Effector memory CD8-positive, alpha-beta T cell (primary cell): ENCODE results near the gene GYPC.
"Not testable (repeated sequence)": the region's sequence is repeated elsewhere in the genome, so short reads cannot be mapped to it uniquely, and the experiment has no call there.

Source experiments
- ATAC-seq: fragments of 150-1000 bp; cut with Tn5 transposase; replicated peaks from 2 replicates; pipeline ENCODE4 v1.10.0; 2021; ENCODE audit warnings: mild to moderate bottlenecking, moderate library complexity
- DNase-seq, 3 experiments: peaks; one replicate each; pipeline ENCODE4 v3.0.0; 2021
- H3K27ac Mint-ChIP-seq, 2 donors: one replicate each; pipeline ENCODE4 v1.8.0; 2022; ENCODE audit warnings: mild to moderate bottlenecking in 2 of 2, mixed read lengths in 2 of 2, moderate library complexity in 2 of 2
- H3K27me3 Mint-ChIP-seq, 2 donors: one replicate each; pipeline ENCODE4 v1.8.0; 2022; ENCODE audit warnings: mixed read lengths in 2 of 2
- H3K36me3 Mint-ChIP-seq: one replicate; pipeline ENCODE4 v1.8.0; 2022; ENCODE audit warnings: mild to moderate bottlenecking, moderate library complexity, mixed read lengths; ENCODE audit not compliant: insufficient read depth
- H3K4me1 Mint-ChIP-seq, 2 donors: one replicate each; pipeline ENCODE4 v1.8.0; 2022; ENCODE audit warnings: low read depth in 2 of 2, mixed read lengths in 2 of 2
- H3K4me3 Mint-ChIP-seq, 2 donors: one replicate each; pipeline ENCODE4 v1.8.0; 2022; ENCODE audit warnings: mild to moderate bottlenecking in 2 of 2, mixed read lengths in 2 of 2, moderate library complexity in 2 of 2
- H3K9me3 Mint-ChIP-seq, 2 donors: one replicate each; pipeline ENCODE4 v1.8.0; 2022; ENCODE audit warnings: mixed read lengths in 2 of 2
- total RNA-seq, 9 experiments: gene quantifications; one replicate each; lab custom pipeline; 2026; lab: John Stamatoyannopoulos, UW

The GYPC gene, protein sequence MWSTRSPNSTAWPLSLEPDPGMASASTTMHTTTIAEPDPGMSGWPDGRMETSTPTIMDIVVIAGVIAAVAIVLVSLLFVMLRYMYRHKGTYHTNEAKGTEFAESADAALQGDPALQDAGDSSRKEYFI
- 57.1 to 82.0 (median 66.1) reads per million in 9 experiments for total RNA-seq

DNA sequence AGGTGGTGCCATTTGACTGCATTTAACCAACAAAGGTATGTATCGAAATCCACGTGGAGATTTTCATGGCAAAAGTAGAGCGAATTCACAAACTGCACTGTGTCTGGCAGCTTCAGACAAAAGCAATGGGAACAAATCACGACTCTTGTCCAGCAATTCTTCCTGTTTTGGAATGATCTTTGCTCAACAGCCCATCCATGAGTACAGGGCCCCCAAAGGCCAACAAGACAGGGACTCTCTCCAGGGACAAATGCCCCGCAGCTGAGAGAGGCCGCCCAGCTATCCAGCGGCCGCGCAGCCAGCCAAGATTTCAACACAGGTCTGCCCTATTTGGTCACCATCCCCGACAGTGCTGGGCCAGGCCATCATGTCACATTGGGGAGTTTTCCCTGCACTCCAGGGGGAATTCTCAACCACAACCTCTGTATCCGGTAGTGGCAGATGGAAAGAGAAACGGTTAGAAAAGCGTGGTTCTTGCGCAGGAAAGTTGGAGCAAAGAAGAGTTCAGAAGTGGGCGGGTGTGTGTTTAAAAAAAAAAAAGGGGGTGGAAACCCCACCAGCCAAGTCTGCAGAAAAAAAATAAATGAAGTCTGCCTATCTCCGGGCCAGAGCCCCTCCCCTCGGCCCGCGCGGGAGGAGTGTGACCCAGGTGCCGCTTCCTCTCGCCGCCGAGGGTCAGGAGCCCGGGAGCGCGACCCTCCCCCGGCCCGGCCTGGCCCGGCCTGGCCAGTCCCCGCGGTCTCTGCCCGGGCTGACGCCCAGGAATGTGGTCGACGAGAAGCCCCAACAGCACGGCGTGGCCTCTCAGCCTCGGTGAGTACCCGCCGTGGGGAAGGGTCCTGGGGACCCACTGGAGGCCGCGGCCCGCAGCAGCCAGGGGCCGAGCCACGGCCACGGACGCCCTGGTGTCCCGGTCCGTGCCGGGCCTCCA, at the start of gene GYPC:
TSS of gene GYPC (plus strand) at position 659 of the 931 bp plus-strand sequence. CDS start at position 765, 106 bp downstream.
- H3K4me1 Mint-ChIP-seq, result peaks cover 42 to 46% of the 10 kb centered on the region in 2 donors
- H3K4me3 Mint-ChIP-seq, result peak within 1 kb of the TSS; percentile 94 to 98
- peak within 1 kb of the TSS; percentile 95 to 97 for H3K27ac Mint-ChIP-seq
- ATAC-seq, result peak; percentile 23
- no peaks in the 10 kb centered on the region for H3K27me3 Mint-ChIP-seq
- H3K9me3 Mint-ChIP-seq, result peaks cover 0 to 2% of the 10 kb centered on the region in 2 donors
- peaks cover 37% of the 10 kb centered on the region for H3K36me3 Mint-ChIP-seq
- DNase-seq, result peak; percentile 18 to 38 (median 22)

DNA sequence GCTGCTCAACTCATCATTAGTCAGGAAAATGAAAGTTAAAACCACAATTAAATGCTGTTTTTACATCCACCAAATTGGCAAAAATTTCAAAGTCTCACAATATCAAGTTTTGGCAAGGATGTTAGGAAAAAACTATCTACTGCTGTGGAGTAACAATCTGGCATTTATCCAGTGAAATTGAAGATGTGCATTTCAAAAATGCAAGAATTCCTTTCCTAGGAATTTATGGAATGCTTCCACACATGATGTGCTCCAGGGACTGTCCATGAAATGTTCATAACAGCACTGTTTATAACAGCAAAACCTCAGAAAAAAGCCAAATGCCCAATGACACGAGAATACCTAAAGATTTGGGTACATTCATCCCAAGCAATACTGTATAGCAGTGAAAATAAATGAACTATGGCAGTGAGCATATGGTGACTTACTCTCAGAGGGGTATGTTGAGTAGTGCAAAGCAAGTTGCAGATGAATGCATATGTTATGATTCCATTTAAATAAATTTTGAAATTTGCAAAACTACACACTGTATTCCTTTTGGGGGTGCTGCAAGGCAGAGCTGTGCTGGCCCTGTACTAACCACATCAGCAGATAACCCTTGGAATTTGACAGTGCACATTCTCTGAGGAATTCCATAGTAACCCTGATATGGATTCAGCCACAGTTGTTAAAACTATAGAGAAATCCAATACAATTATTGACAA, 41.3 kb upstream of the GYPC start:
- Mint-ChIP-seq H3K9me3 (no peaks in the 10 kb centered on the region), H3K4me1 (peaks cover 0 to 2% of the 10 kb centered on the region in 2 donors), H3K27ac (no peak overlapping the region), H3K27me3 (peaks cover 0 to 13% of the 10 kb centered on the region in 2 donors), H3K4me3 (no peak overlapping the region), H3K36me3 (no peaks in the 10 kb centered on the region)
- DNase-seq (no peak), ATAC-seq (no peak)

DNA sequence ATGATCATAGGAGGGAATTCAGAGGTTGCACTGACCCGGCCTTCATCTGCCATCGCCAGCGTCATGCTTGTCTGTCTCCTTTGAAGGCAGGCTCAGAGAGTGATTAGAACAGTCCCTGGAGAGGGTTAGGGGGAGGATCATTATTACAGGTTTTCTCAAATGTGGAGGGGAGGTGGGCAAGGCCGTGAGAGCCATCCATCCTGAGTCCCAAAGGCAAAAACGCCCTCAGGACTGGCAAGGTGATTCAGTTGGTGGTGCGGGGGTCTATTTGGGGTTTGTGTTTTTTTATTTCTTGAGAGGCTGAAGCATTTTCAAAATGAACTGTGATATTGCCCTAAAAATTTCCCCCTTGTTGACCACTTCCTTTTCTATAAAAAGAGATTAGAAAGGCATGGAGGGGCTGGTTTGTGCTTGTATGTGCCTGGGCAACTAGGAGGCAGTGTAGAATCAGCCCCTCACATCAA, 39.3 kb upstream of the GYPC start:
- DNase-seq (no peak), ATAC-seq (no peak)
- Mint-ChIP-seq H3K36me3 (no peaks in the 10 kb centered on the region), H3K27me3 (peaks cover 5 to 31% of the 10 kb centered on the region in 2 donors), H3K4me1 (peaks cover 0 to 2% of the 10 kb centered on the region in 2 donors), H3K27ac (no peak overlapping the region), H3K9me3 (no peaks in the 10 kb centered on the region), H3K4me3 (no peak overlapping the region)

DNA sequence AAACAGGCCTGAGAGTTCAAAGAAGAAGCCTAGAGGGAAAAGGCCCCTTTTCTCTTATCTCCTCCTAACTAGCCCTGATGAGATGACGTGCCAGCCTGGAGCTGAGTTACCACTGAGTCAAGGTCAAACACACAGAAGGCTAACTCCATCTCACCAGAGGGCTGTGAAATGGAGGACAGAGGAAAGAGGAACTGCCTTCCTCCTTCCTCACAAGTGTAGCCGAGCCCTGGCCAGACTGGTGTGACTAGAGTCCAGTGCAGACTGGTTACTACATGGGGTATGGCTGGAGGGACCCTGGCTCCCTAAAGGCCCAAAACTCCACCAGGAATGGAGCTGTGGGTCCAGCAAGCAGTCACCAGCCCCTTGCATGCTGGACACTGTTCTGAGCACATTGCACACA, 35.7 kb upstream of the GYPC start:
- no peak for DNase-seq
- Mint-ChIP-seq H3K27me3 (peaks cover 5 to 50% of the 10 kb centered on the region in 2 donors), H3K4me1 (peaks cover 0 to 2% of the 10 kb centered on the region in 2 donors), H3K9me3 (no peaks in the 10 kb centered on the region), H3K27ac (no peak overlapping the region), H3K4me3 (no peak overlapping the region), H3K36me3 (no peaks in the 10 kb centered on the region)
- ATAC-seq, result no peak

DNA sequence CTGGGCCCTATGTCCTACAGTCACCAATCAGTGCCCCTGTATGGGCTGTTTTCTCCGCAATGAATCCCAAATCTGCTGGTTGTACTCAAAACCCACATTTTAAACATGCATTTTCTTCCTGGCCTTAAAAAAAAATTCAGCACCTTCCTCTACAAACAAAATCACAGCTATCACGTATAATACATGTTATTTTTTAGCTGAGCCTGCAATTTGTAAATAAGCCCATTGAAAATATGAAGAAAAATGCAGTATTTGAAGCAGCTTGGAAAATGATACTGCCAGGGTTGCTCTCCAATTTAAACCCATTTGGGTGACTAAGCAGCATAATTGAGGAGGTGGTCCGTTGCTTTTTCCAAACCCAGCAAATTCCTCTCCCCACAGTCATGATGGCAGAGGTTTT, 33.0 kb upstream of the GYPC start:
- H3K36me3 Mint-ChIP-seq, result no peaks in the 10 kb centered on the region
- no peak overlapping the region for H3K4me3 Mint-ChIP-seq
- H3K4me1 Mint-ChIP-seq, result no peaks in the 10 kb centered on the region
- H3K9me3 Mint-ChIP-seq, result no peaks in the 10 kb centered on the region
- H3K27ac Mint-ChIP-seq, result no peak overlapping the region
- peaks cover 26 to 66% of the 10 kb centered on the region in 2 donors for H3K27me3 Mint-ChIP-seq
- no peak for ATAC-seq
- DNase-seq, result no peak

DNA sequence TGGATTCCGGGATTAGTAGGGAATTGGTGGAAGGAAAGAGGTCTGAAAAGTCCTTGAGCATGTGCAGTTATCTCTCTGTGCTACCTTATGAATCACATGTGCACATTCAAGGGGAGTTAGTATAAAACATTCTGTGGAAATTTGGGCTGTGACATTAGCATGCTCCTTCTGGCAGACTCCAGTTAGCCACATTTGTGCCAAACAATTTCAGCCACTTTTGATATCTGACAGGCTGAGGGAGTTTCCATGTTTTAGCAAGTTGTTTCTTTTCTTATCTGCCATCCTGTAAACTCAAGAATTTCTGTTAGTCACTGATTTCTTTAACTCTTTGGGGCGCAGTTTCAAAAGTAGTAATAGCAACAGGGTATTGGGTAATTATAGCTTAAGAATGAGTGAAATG, 28.3 kb upstream of the GYPC start:
- H3K27ac Mint-ChIP-seq, result no peak overlapping the region
- H3K4me3 Mint-ChIP-seq, result no peak overlapping the region
- no peaks in the 10 kb centered on the region for H3K4me1 Mint-ChIP-seq
- H3K9me3 Mint-ChIP-seq, result no peaks in the 10 kb centered on the region
- no peaks in the 10 kb centered on the region for H3K36me3 Mint-ChIP-seq
- H3K27me3 Mint-ChIP-seq, result peaks cover 31 to 43% of the 10 kb centered on the region in 2 donors
- no peak for ATAC-seq
- no peak for DNase-seq

DNA sequence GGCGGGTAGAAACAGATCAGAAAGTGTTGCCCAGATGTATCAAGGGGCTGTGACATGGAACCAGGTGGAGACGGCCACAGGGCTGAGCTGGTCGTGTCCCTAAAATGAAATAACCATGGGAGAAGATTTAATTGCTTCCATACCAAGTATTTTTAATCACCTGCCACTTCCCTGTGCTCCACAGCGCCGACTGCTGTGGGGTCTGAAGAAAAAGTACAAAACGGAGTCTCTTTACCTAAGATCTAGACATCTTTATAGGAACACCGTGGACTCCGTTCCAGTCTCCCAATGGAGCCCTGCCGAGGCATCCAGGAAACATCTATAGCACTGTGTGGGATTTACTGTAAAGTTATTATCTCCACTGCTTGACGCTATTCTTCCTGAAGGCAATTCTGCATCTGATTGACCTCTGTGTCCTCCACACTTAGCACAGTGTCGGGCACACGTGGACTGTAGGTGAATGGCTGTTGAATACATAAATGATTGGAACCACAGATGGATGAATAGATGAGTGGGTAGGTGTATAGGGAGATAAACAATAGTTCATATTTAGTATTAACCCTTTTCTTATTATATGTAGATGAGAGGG, 21.6 kb upstream of the GYPC start:
- H3K9me3 Mint-ChIP-seq, result no peaks in the 10 kb centered on the region
- no peaks in the 10 kb centered on the region for H3K36me3 Mint-ChIP-seq
- no peak overlapping the region for H3K27ac Mint-ChIP-seq
- no peak overlapping the region for H3K4me3 Mint-ChIP-seq
- DNase-seq (peak in 2 of 3 experiments; percentile 11 to 15), ATAC-seq (peak; percentile 51)
- H3K4me1 Mint-ChIP-seq, result peaks cover 2 to 3% of the 10 kb centered on the region in 2 donors
- H3K27me3 Mint-ChIP-seq, result peaks cover 6 to 9% of the 10 kb centered on the region in 2 donors

DNA sequence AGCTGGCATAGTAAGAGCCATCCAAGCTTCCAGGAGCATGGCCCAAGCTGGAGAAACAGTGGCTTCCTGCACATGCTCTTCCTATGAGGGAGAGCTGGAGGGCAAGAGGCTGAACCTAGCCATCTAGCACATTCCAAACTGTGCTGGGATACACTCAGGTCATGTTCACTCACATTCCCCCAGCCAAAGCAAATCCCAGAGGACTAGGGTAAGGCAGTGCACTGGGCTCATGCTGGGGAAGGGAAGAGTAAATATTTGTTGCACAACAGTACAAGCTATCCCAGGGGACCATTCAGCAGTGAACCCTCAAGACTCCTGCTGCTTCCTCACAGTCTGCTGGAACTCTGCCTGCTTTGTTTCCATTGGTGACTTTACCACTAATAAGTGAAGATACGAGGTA, 20.7 kb upstream of the GYPC start:
- Mint-ChIP-seq H3K4me1 (peaks cover 2 to 3% of the 10 kb centered on the region in 2 donors), H3K4me3 (no peak overlapping the region), H3K36me3 (no peaks in the 10 kb centered on the region), H3K27me3 (peaks cover 6 to 9% of the 10 kb centered on the region in 2 donors), H3K9me3 (no peaks in the 10 kb centered on the region), H3K27ac (no peak overlapping the region)
- DNase-seq (no peak), ATAC-seq (no peak)

DNA sequence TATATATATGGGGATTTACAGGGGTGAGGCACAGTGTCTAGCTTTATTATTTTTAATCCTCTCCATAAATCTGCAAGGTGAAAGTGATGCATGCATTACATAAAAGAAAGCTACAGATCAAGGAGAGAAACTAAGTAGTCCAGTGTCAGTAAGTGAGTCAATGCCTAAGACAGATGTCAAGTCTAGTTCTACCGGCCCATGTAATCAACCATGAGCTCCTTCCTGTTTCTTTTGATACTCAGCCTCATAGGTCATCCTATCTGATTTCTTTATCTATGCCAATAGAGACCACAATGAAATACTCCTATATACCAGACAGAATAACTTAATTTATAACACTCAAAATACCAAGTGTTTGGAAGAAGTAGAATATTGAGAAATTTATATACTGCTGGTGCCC, 20.2 kb upstream of the GYPC start:
- H3K27me3 Mint-ChIP-seq, result peaks cover 6 to 9% of the 10 kb centered on the region in 2 donors

DNA sequence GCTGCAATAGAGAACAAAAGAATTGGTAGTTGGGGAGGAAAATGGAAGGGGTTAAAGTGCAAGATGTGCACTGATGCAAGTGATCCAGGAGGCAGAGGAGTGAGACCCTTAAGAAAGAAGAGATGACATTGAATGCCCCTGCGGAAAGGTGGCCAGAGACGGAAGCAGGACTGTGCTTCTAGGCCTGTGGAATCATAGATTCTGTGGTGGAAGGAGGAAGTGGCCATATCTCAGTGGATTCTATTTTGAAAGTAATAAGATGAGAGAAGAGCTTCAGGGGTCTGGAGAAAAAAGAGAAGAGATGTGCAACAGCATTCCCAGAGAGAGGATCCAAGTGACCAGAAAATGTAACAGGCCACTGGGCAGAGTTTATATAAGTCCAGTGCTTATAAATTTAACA, 18.6 kb upstream of the GYPC start:
- Mint-ChIP-seq H3K4me3 (no peak overlapping the region), H3K27ac (no peak overlapping the region), H3K36me3 (no peaks in the 10 kb centered on the region), H3K27me3 (no peaks in the 10 kb centered on the region), H3K4me1 (peaks cover 2 to 3% of the 10 kb centered on the region in 2 donors), H3K9me3 (no peaks in the 10 kb centered on the region)
- ATAC-seq, result no peak
- DNase-seq, result no peak

More for the DNA sequence above, 20.2 kb upstream of the GYPC start:
- Mint-ChIP-seq H3K27ac (no peak overlapping the region), H3K9me3 (no peaks in the 10 kb centered on the region), H3K4me3 (no peak overlapping the region), H3K36me3 (no peaks in the 10 kb centered on the region), H3K4me1 (peaks cover 2 to 3% of the 10 kb centered on the region in 2 donors)
- DNase-seq (no peak), ATAC-seq (no peak)

DNA sequence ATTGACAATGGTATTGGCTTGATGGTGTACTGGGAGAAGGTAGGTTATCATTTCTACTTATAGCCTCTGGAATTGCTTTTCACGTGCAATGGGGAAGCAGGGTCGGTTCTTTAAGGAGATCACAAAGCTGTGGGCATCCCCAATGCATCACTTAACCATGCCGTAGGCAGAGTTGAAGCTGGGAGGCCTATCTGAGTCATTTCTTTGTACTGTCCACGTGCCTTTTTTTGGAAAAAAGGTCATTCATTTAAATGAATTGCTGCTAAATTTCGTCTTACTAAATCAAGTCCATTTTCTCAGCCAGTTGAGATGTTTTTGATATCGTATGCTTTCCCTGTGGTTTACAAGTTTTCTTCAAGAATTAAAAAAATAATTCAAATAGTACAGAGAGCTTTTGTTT, 17.2 kb upstream of the GYPC start:
- peaks cover 2 to 3% of the 10 kb centered on the region in 2 donors for H3K4me1 Mint-ChIP-seq
- no peaks in the 10 kb centered on the region for H3K9me3 Mint-ChIP-seq
- DNase-seq (no peak), ATAC-seq (no peak)
- no peaks in the 10 kb centered on the region for H3K36me3 Mint-ChIP-seq
- H3K27ac Mint-ChIP-seq, result no peak overlapping the region
- H3K4me3 Mint-ChIP-seq, result no peak overlapping the region
- H3K27me3 Mint-ChIP-seq, result peaks cover 0 to 3% of the 10 kb centered on the region in 2 donors

DNA sequence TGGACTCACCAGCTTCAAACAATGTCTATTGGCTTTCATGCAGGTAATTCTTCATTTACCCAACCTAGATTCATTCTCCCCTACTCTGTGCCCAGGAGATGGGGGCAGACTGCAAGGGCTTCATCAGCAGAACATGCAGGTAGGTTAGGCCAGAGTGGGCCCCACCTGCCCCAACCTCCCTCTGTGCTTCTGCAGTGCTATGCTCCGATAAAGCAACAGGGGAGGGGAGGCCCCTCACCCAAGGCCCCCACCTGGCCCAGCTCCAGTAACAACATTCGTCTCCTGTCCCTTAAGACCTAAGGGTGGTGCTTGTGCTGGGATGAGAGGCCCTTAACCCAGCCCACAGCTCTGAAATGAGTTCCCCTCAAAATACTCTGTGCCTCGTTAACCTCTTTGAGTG, 16.7 kb upstream of the GYPC start:
- DNase-seq (no peak), ATAC-seq (no peak)
- Mint-ChIP-seq H3K27me3 (peaks cover 0 to 8% of the 10 kb centered on the region in 2 donors), H3K27ac (no peak overlapping the region), H3K4me3 (no peak overlapping the region), H3K36me3 (no peaks in the 10 kb centered on the region), H3K9me3 (no peaks in the 10 kb centered on the region), H3K4me1 (no peaks in the 10 kb centered on the region)

DNA sequence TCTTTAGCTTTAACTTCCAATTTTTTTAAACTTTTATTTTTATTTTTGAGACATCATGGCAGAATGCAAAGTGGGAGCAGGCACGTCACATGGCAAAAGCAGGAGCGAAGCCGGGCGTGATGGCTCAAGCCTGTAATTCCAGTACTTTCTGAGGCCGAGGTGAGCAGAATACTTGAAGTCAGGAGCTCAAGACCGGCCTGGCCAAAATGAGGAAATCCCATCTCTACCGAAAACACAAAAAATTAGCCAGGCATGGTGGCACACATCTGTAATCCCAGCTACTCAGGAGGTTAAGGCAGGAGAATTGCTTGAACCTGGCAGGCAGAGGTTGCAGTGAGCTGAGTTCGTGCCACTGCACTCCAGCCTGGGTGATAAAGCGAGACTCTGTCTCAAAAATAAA, 14.7 kb upstream of the GYPC start:
- DNase-seq, H3K27ac Mint-ChIP-seq, H3K4me1 Mint-ChIP-seq, H3K36me3 Mint-ChIP-seq, ATAC-seq, H3K4me3 Mint-ChIP-seq, H3K9me3 Mint-ChIP-seq: not testable (repeated sequence)
- peaks cover 0 to 18% of the 10 kb centered on the region in 2 donors for H3K27me3 Mint-ChIP-seq
